DMS153 (cell line): Measurements from ENCODE around the gene COL5A1.

Source experiments
- DNase-seq: peaks from one replicate; lab custom pipeline; 2025; lab: John Stamatoyannopoulos, UW

Gene COL5A1

DNA sequence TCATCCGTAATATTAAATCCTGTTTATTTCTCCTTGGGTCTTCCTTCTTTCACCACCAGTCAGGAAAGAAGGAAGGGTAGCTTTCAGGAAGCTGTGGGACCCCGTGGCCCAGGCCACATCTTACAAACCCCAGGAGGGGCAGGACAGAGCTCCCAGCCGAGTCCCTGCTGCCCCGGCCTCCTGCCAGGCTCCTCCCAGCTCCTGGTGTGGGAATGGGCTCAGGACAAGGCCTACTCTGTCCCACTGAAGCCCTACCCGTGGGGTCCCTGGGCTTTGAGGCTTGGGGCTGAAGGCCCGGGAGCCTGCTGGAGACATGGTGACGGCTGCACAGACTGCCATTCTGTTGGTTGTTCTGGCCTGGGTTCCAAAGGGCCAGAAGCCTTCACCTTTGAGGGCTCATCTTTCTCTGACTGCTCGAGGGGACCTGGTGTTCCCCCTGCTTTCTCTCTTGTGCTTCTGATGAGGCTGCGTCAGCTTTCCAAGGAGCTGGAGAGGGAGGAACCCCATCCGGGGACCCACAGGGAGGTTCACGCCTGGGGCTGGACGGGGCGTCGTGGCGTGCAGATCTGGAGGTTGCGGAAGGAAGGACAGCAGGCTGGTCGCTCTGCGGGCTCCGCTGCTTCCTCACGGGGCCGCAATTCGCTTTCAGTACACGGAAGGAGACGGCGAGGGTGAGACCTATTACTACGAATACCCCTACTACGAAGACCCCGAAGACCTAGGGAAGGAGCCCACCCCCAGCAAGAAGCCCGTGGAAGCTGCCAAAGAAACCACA is 86.6 kb downstream of the COL5A1 start:
- no peak for DNase-seq

- DNase-seq, result no peak
Observed at GRCh38 chr9:134728801-134729495, 87.3 kb downstream of the COL5A1 start.

GRCh38 chr9:134730011-134730760 is 88.6 kb downstream of the COL5A1 start:
- no peak for DNase-seq

GRCh38 chr9:134730761-134731496 is 89.3 kb downstream of the COL5A1 start:
- DNase-seq, result no peak

DNA sequence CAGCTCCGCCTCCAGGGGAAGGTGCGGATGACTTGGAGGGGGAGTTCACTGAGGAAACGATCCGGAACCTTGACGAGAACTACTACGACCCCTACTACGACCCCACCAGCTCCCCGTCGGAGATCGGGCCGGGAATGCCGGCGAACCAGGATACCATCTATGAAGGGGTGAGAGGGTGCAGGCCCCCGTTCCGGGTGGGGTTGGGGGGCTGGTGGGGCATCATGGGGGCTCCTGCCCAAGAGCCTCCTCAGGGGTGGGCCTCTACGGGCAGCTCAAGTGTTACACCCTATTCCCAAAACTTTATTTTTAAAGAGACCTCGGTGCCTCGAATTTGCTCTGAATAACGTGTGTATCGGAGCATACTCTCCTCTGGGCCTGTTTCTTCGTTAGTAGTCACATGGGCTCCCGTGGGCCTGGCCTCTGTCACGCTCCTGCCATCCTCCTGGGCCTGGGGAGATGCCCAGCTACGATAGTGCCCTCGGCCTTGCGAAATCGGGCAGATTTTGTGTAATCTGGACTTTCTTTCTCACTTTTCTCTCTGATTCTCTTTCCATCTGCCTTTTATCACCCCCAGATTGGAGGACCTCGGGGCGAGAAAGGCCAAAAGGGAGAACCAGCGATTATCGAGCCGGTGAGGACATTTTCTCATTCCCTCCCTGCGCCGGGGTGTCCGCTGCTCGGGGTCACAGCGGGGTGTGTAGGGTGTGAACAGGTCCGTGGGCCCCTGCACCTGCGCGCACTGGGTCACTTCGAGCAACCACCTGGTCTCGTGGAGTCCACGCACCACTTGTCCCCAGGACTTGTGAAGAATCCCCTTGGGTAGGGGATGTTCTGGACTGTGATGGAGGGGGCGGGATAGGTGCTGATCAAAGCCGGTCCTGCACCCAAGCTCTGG is 90.1 kb downstream of the COL5A1 start:
- no peak for DNase-seq

GRCh38 chr9:134732392-134733110 is 90.9 kb downstream of the COL5A1 start:
- DNase-seq, result no peak

DNA sequence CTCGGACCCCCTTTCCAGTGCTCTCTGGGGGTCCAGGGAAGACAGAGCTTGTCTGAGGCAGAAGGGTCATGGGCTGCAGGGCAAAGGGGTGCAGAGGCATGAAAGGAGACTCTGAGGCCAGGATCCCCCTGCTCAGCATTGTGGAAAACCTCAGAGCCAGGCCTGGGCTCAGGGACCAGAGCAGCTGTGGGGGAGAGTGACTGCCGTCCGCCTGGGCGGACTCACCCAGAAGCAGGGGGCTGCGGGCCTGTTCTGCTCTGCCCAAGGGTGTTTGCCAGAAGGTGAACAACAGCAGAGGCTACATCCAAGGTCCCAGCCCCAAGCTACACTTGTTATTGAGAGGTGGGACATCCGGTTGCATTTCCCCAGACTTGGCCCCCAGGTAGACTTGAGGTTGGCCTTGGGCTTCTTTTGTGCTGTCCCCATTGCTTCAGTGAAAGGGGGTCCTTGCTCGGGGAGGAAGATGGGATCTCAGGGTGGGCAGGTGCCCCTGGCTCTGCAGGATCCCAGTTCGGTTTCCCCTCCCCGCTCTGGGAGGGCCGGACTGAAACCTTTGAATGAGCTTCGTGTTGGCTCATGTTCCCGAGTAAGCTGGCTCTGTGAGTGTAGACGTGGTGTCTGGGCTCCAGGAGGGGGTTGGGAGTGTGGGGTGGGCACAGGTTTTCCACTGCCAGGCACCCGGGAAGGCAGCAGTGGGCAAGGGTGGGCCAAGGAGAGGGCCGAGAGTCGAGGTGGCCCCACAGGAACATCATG is 92.1 kb downstream of the COL5A1 start:
- DNase-seq, result no peak

DNA sequence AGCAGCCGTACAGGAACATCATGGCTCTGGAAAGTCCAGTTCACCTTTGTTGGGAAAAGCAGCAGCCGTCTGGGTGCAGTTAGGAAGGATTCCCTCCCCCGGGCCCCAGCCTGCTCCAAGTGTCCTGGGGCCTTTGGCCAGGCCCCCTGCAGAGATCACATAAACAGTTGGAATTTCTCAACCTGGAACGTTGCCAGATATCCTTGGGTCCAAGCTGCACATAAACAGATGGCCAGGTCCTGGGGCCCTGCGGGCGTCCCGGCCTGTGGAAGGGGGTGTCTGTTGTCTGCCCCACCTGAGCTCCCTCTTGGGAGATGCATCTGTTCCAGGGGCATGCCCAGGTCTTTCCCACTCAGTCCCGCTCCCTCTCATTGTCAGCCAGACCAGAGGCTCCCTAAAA is 92.7 kb downstream of the COL5A1 start:
- DNase-seq, result no peak

DNA sequence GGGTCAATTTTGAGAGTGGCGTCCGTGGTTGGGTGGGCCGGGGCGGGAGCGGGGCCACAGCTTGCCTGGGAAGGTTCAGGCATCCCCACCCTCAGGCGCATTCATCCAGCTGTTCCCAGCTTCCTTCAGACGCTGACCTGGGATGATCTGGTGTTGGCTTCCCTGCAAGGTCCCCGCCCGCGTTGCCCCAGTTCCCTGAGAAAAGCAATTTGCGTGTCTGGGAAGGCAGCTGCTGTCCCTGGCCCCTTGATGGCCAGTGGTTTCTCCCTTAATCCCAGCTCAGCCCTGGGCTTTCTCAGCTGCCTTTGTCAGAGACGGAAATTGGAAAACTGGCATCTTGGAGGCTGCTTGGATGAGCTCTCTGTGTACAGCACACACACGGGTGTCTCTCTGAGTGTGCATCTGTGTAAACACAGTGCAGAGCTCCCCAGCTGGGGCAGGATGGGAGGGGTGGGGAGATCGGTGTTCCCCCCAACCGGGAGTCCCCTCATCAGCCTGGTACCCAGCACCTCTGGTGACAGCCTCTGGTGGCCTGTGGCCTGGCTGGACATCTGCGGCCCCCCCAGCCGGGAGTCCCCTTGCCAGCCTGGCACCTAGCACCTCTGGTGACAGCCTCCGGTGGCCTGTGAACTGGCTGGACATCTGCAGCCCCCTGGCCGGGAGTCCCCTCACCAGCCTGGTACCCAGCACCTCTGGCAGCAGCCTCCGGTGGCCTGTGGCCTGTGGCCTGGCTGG is 94.0 kb downstream of the COL5A1 start:
- no peak for DNase-seq

DNA sequence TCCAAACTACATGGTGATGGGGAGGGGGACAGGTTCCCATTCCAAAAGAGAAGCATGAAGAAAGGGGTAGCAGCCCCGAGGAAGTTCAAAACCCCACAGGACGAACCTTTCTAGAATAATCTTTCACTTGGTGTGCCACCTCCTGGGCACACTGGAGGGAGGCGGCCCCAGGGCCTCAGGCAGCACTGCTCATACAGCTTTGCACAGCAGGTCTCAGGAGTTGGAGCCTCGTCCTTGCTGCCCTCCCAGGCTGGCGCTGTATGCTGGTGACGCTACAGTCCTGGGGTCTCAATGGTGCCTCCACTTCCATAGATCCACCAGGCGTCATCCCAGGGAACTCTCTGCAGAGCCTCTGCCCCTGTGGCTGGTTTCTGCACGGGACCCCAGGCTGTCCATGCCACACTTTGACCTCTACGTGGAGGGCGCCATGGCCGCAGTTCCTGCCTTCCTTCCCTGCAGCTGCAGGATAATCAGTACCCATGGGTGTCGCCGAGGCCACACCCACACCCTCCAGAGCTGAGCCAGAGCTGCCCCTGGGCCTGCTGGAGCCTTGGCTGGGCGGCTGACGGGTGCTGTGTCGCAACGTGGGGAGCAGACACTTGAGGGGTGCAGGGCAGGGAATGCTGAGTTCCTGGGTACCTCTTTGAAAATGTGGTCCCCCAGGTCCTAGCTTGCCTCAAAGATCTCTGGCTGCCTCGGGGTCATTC is 95.3 kb downstream of the COL5A1 start:
- peak; percentile 16 for DNase-seq

DNA sequence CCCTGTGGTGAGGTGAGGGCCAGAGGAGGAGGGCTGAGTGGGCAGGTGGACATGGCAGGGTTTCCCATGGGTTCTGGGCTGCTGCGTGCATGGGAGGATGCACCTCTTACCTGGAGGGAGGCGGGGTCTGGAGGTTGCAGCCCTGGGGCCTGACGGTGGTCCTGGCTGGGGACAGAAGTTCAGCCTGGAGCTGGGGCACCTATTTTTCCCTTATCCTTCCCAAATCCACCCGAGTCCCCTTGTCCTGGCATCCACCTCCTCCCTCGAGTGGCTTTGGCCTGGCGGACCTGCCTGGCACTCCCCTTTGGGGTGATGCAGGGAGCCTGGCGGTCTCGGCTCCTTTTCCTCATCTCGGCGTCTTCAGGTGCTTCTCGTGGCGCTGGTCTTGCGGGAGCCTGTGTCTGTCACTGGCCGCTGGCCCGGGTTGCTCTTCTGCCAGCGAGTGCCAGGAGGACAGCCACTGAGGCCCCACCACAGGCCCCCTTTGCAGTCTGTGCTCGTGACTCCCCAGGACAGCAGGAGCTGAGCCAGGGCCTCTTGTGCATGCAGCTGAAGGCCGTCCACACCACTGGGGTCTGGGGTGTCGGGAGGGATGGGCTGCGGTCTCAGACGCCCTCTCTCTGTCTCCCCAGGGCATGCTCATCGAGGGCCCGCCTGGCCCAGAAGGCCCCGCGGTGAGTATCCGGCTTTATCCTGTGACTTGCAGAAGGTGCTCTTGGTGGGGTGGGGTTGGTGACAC is 96.4 kb downstream of the COL5A1 start:
- no peak for DNase-seq

DNA sequence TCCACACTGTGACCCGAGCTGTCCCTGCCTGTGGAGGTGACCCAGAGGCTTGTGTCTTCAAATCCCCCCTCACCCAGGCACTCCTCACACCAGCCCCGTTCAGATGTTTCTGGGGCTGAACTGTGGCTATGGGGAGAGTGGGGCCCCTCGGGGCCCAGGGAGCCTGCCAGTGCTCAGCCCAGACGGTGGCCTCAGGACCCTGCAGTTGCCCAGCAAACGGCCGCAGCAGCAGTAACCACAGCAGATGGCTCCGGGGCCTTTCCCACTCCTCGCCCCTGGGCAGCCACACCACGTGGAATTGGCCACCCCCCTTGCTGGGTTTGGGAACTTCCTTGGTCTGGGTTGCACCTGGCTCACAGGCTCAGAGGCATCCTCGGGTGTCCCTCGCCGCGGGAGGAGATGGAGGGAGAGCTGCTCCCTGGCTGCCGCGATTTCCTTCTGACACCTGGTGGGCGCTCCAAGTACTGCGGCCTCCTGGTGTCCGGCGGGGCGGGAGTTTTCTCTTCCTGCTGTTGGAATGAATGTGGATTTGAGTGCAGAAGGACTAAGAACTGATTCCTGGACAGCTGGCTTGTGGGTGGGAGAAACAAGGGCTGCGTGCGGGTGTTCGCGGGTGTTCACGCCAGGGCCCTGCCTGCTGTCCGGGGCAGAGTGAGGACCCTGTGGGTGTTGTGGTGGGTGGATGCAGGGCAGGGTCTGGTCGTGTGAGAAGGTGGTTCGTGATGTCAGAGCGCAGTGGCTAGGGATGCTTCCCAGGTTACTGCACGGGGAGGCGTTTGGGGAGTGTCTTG is 97.5 kb downstream of the COL5A1 start:
- DNase-seq, result peak; percentile 33

DNA sequence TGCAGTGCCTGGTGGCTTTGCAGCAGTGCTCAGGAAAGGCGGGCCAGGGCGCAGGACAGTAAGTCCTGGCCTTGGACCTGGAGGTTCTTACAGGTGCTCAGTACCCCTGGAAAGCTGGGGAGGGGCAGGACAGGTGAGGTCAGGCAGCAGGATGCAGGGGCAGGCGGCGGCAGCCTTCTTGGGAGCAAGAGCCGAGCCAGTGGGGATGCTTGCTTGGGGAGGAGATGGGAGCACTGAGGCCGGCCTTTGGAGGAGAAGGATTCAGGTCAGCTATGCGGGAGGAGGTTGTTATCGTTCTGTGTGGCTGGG is 98.0 kb downstream of the COL5A1 start:
- no peak for DNase-seq

DNA sequence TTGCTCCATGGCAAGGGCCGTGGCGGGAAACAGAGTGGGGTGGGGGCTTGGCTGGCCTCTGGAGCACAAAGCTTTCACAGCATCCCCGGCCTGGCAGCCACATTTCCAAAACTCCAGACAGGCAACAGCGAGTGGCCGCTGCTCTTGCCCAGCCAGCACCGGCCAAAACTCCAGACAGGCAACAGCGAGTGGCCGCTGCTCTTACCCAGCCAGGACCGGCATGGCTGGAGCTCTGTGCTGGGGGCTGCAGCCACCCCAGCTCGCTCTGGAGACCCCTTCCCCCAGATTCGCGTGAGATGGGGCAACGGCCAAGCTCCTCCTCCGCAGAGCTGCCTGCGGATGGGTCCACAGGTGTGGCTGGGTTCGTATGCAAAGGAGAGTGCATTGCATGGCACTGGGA is 98.5 kb downstream of the COL5A1 start:
- DNase-seq, result no peak

- DNase-seq, result no peak
Observed at GRCh38 chr9:134741846-134742245, 100.2 kb downstream of the COL5A1 start.

DNA sequence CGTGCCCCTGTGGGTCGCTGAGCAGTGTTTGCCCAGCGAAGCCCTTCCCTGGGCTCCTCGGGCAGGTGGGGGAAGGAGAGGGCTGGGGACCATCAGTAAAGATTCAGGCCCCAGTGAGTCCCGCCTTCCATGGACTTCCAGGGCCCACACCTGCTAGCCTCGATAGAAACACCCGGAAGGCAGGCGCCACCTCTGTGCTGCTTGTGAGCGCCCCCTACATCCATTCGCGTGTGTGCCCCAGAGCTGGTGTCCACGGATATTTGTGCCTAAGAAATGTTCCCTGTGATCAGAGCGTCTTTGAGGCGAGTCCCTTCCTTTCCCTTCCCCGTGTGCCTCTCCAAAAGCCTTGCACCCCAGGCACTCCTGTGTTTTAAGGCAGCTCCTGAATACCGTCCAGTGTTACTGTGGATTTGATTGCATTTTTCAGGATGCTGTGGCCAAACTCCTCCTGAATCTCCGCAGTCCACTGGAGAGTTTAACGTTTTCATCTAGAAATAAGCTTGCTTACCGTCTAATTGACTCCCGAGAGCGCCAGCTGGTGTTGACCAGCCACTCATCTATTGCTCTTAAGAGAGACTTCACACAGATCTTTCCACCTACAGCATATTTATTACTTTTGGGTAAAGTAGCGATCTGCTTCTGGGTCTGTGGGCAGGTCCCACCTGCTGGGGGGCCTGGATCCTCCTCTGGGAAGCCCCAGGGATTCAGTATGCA is 101.4 kb downstream of the COL5A1 start:
- DNase-seq, result no peak
